GM19467 (cell line): Measurements from ENCODE around the gene CFDP1.
"Not testable (repeated sequence)": the region's sequence is repeated elsewhere in the genome, so short reads cannot be mapped to it uniquely, and the experiment has no call there.

Experiments
- ATAC-seq: cut with Tn5 transposase; IDR thresholded peaks from one replicate; pipeline ENCODE4 v1.9.1; 2021; ENCODE audit warnings: mild to moderate bottlenecking, moderate library complexity; ENCODE audit not compliant: unreplicated experiment

Gene CFDP1

GRCh38 chr16:75459691-75460090 is 26.4 kb upstream of the CFDP1 start:
- ATAC-seq = no peak

GRCh38 chr16:75458439-75458838 is 25.1 kb upstream of the CFDP1 start:
- ATAC-seq = no peak

GRCh38 chr16:75458029-75458428 is 24.7 kb upstream of the CFDP1 start:
- no peak for ATAC-seq

- ATAC-seq = no peak
Measured at GRCh38 chr16:75457485-75458021, 24.2 kb upstream of the CFDP1 start.

GRCh38 chr16:75456971-75457370 is 23.7 kb upstream of the CFDP1 start:
- no peak for ATAC-seq

DNA sequence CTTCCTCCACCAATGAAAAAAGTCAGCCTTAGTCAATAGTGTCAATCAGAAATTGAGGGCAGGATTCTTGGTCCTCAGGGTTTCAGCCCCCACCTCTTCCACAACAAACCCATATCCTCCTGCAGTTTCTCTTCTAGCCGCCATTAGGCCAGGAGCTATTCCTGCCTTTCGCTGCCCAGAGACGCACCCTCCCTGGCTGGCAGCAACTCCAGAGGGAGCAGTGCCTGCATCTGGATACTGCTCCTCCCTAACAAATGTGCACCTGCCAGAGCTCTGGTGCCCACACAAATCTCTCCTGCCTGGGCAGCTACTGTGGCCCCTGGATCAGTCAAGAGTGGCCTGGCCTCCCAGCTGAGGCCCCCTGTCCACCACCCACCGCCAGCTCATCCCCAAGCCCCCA is 23.2 kb upstream of the CFDP1 start:
- not testable (repeated sequence) for ATAC-seq

DNA sequence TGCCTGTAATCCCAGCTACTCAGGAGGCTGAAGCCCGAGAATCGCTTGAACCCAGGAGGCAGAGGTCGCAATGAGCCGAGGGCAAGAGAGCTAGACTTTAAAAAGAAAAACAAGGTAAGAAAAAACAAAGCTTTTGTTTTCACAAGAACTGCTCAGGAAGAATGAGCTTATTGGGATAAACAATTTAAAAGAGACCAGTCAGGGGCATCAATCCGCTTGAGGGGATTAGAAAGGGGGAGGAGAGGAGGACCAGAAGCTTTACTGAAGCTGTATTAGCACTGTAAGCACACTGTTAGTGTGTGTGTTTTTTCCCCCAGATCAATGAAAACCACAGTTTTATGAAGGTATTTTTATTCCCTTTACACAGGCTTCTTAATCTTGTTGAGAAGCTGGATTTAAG is 22.4 kb upstream of the CFDP1 start:
- no peak for ATAC-seq

GRCh38 chr16:75452464-75453190 is 19.3 kb upstream of the CFDP1 start:
- no peak for ATAC-seq

GRCh38 chr16:75446416-75446815 is 13.1 kb upstream of the CFDP1 start:
- no peak for ATAC-seq

DNA sequence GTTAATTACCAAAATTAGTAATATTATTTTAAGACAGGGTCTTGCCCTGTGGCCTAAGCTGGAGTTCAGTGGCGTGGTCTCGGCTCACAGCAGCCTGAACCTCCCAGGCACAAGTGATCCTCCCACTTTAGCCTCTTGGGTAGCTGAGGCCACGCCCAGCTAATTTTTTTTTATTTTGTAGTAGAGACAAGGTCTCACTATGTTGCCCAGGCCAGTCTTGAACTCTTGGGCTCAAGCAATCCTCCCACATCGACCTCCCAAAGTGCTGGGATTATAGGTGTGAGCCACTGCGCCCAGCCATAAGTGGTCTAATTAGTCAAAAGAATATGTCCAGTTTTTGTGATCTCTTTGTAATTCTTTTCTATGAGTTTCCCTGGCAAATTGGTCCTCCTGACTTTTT is 12.0 kb upstream of the CFDP1 start:
- ATAC-seq = no peak

GRCh38 chr16:75443298-75443697 is 10.0 kb upstream of the CFDP1 start:
- no peak for ATAC-seq

- ATAC-seq = peak; percentile 59
Measured at GRCh38 chr16:75433732-75434413, 570 bp upstream of the CFDP1 start.

DNA sequence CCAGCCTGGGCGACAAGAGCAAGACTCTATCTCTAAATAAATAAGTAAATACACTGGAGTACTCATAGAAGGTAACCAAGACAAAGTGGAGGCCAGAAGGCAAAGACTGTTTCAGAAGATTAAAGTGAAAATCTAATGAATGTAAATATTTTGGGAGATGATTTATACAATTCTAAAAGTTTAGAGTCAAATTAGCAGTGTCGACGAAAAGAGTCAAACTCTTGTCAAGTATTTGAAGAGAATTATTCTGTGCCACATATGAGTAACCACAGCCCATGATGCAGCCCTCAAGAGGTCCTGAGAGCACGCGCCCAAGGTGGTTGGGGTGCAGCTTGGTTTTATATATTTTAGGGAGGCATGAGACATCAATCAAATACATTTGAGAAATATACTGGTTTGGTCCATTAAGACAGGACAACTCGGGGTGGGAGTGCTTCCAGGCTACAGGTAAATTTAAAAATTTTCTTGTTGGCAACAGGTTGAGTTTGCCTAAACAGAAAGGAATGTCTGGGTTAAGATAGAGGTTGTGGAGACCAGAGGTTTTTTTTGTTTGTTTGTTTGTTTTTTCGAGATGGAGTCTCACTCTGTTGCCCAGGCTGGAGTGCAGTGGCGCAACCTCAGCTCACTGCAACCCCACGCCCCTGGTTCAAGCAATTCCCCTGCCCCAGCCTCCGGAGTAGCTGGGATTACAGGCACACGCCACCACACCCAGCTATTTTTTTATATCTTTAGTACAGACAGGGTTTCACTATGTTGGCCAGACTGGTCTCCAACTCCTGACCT is 3.5 kb downstream of the CFDP1 start:
- ATAC-seq = no peak

- not testable (repeated sequence) for ATAC-seq
Measured at GRCh38 chr16:75426524-75426923, 6.8 kb downstream of the CFDP1 start.

- not testable (repeated sequence) for ATAC-seq
Measured at GRCh38 chr16:75424105-75424762, 9.1 kb downstream of the CFDP1 start.

DNA sequence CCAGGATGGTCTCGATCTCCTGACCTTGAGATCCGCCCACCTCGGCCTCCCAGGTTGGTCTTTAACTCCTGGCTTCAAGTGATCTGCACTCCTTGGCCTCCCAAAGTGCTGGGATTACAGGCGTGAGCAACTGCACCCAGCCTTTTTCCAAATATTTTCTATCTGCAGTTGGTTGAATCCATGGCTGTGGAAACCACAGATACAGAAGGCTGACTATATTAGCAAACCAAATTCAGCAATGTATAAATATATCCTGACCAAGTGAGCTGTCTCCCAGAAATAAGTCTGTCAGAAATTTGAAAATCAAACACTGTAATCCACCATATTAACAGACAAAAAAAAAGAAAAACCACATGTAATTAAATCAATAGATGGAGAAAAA is 9.6 kb downstream of the CFDP1 start:
- ATAC-seq = no peak

- no peak for ATAC-seq
Measured at GRCh38 chr16:75421820-75422126, 11.5 kb downstream of the CFDP1 start.

DNA sequence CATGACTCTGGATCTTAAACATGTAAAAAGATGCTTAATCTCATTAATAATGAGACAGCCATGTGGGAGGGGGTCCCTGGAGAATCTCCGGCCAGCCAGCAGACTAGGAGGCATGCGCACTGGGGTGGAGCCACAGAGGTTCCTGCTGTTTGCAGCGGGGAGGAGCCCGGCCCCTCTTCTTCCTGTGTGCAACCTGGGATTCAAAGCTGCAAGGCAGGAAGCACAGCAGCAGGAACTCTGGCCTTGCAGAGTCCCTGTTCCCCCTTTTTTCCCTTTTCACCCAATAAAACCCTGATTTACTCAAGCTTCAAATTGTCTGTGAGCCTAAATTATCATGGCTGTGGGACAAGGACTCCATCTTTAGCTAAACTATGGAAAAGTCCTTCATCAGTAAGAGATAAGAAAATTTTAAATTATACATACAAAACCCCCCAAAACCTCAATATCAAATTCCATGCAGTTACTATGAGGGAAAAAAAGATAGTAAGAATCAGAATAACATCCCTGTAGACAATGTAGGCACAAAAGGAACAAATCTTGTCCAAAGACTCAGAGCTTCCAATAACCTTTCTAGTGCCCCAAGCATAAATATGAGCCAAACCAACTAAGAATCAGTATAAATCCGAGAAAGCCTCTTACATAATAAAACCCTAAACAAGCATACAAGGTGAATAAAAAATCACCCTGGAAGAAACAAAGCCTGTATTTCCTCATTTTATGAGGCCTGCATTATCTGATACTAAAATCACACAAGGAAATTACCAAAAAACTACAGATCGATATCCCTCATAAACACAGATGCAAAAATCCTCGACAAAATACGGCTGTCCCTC is 12.1 kb downstream of the CFDP1 start:
- ATAC-seq = peak; percentile 59

- no peak for ATAC-seq
Measured at GRCh38 chr16:75416904-75417565, 16.3 kb downstream of the CFDP1 start.
